ENCODE results near the gene GBA3.

GRCh38 chr4:22692736-22693135 is at the start of gene GBA3:
- no peak for TF ChIP-seq EZH2phosphoT487 (IDR thresholded peaks at IDR 0.05; ENCODE audit: insufficient read depth, low read depth)
- no peak for TF ChIP-seq EZH2 (IDR thresholded peaks at IDR 0.05; ENCODE audit: insufficient read depth, poor library complexity, severe bottlenecking)

Data from GM23248 (cell line).